ENCODE results near the gene NR2F2.
"Not testable (repeated sequence)": the region's sequence is repeated elsewhere in the genome, so short reads cannot be mapped to it uniquely, and the experiment has no call there.

NR2F2 gene

DNA sequence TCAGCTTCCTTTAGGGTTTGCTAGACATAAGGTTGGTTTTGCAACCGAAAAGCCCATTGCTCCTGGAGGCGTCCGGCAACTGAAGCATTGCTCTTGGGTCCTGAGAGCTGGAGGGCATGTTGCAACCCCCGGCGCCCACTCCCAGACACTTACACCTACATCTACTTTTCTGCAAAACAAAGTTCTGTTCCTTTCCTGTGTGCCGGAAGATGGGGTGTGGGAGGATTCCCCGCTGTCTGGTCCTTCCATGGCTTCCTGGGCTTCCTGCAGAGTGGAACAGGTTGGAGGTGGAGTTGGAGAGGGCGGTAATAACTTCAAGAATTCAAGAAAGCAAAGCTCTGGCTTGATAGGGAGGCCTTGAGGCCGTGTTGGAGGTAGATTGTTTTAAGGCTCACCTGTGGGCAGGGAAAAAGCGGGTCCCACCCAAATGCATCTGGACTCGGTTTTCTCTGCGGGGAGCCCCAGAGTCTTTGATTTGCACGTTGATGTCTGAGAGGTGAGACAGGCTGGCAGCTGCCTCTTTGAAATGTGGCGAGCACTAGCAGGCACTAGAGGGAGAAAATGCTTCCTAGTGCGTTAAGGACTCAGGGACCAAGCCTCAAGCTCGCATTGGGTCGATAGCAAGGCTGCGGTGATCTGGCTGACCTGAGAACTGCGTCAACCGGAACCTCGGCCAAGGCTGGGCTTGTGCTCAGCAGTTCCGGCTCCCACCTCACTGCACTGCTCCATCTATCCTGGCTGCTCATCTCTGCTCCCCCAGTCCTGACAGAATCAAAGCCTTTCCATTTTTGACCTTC is 39.5 kb downstream of the NR2F2 start:
- no peak overlapping the region for H3K4me3 ChIP-seq (ENCODE audit: low read depth, low read length)
- TF ChIP-seq, protein P1, sequence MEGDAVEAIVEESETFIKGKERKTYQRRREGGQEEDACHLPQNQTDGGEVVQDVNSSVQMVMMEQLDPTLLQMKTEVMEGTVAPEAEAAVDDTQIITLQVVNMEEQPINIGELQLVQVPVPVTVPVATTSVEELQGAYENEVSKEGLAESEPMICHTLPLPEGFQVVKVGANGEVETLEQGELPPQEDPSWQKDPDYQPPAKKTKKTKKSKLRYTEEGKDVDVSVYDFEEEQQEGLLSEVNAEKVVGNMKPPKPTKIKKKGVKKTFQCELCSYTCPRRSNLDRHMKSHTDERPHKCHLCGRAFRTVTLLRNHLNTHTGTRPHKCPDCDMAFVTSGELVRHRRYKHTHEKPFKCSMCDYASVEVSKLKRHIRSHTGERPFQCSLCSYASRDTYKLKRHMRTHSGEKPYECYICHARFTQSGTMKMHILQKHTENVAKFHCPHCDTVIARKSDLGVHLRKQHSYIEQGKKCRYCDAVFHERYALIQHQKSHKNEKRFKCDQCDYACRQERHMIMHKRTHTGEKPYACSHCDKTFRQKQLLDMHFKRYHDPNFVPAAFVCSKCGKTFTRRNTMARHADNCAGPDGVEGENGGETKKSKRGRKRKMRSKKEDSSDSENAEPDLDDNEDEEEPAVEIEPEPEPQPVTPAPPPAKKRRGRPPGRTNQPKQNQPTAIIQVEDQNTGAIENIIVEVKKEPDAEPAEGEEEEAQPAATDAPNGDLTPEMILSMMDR (IDR thresholded peaks at IDR 0.05; ENCODE audit: low read depth, low read length), result no peak

DNA sequence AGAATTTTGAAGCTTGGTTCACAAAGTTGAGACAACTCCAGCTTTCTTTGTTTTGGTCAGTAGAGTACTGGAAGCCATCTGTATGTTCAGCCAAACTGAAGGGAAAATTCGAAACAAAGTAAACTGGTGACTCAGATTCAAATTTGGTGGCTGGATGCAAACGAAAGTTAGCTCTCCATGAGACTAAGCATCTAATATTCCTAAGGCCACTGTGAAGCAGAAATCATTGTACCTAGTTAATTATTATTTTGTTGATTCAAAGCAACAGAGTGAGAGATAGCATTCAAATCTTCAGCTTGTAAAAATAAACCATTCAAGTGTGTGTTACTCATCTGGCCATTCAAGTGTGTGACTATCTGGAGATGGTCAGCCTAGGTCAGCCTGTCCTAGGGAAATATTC is 42.1 kb downstream of the NR2F2 start:
- H3K4me3 ChIP-seq (ENCODE audit: low read depth, low read length), result no peak overlapping the region
- TF ChIP-seq, protein P1 (IDR thresholded peaks at IDR 0.05; ENCODE audit: low read depth, low read length), result no peak

DNA sequence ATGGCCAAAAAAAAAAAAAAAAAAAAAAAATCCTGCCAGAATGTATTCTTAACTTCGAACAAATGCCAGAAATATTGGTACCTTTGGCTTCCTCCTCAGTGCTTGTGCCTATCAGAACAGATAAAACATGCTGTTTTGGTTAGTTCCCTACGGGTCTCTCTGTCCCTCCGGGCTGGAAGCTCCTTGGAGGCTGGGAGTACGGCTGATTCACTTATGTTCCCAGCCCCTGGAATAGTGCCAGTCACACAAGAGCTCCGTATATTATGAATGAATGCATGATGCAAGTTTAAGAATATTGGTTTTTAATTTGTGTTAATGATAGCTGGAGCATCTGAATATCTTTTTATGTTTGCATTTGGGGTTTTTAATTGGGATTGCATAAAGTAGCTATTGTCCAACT is 44.0 kb downstream of the NR2F2 start:
- TF ChIP-seq, protein P1 (IDR thresholded peaks at IDR 0.05; ENCODE audit: low read depth, low read length), result no peak
- H3K4me3 ChIP-seq (ENCODE audit: low read depth, low read length), result no peak overlapping the region

DNA sequence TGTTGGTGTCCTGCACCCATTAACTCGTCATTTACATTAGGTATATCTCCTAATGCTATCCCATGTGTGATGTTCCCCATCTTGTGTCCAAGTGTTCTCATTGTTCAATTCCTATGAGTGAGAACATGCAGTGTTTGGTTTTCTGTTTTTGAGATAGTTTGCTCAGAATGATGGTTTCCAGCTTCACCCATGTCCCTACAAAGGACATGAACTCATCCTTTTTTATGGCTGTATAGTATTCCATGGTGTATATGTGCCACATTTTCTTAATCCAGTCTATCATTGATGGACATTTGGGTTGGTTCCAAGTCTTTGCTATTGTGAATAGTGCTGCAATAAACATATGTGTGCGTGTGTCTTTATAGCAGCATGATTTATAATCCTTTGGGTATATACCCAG is 49.1 kb downstream of the NR2F2 start:
- not testable (repeated sequence) for H3K4me3 ChIP-seq (ENCODE audit: low read depth, low read length)

DNA sequence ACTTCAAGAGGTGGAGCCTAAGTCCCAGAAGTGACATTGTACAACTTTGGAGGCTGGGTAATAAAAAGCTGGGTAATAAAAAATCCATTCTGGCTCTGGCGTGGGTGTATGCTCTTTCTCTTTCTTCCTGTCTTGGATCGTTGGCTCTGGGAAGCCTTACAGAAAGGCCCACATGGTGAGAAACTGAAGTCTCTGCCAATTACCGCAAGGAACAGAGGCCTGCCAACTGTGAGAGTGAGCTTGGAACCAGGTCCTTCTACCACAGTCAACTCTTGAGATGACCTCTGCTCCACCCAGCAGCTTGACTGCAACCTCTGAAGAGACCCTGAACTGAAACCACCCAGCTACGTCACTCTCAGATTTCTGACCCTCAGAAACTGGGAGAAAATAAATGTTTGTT is 51.0 kb downstream of the NR2F2 start:
- TF ChIP-seq, protein P1 (IDR thresholded peaks at IDR 0.05; ENCODE audit: low read depth, low read length), result no peak
- H3K4me3 ChIP-seq (ENCODE audit: low read depth, low read length), result no peak overlapping the region

DNA sequence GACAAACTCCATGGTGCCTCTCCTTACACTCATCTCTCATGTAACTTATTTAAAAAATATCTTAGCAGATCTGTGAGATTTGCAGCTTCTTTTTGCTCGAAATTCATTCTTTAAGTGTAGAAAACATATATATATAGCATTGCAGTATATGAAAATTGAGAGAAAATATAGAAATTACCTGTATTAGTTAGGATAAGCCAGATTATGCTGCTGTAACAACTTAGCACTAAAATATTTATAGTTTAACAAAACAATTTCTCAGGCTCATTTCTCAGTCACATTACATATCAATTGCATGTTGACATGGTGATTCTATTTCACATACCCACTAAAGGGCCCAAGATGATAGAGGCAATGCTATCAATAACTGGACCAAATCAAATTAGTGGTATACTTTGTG is 54.7 kb downstream of the NR2F2 start:
- TF ChIP-seq, protein P1 (IDR thresholded peaks at IDR 0.05; ENCODE audit: low read depth, low read length), result no peak
- H3K4me3 ChIP-seq (ENCODE audit: low read depth, low read length), result no peak overlapping the region

DNA sequence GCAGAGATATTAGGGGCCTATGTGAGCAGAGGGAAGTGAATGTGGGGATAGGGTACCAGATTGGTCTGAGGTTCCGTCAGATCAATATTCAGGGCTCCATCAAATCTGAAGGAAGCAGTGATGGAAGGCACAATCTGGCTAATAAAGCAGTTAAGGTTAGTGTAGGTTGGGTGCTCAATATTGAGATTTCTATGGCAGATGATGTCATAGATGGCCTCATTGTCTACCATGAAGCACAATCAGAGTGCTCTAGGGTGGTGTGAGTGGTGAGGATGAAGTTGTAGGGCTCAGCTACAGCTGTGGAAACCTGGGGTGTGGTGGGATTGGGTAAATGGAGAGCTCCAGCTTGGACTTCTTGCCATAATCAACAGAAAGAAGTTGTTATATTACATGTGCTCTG is 58.2 kb downstream of the NR2F2 start:
- TF ChIP-seq, protein P1 (IDR thresholded peaks at IDR 0.05; ENCODE audit: low read depth, low read length), result no peak
- no peak overlapping the region for H3K4me3 ChIP-seq (ENCODE audit: low read depth, low read length)
